Measurements from ENCODE around the gene SPINK5.

Gene SPINK5, protein sequence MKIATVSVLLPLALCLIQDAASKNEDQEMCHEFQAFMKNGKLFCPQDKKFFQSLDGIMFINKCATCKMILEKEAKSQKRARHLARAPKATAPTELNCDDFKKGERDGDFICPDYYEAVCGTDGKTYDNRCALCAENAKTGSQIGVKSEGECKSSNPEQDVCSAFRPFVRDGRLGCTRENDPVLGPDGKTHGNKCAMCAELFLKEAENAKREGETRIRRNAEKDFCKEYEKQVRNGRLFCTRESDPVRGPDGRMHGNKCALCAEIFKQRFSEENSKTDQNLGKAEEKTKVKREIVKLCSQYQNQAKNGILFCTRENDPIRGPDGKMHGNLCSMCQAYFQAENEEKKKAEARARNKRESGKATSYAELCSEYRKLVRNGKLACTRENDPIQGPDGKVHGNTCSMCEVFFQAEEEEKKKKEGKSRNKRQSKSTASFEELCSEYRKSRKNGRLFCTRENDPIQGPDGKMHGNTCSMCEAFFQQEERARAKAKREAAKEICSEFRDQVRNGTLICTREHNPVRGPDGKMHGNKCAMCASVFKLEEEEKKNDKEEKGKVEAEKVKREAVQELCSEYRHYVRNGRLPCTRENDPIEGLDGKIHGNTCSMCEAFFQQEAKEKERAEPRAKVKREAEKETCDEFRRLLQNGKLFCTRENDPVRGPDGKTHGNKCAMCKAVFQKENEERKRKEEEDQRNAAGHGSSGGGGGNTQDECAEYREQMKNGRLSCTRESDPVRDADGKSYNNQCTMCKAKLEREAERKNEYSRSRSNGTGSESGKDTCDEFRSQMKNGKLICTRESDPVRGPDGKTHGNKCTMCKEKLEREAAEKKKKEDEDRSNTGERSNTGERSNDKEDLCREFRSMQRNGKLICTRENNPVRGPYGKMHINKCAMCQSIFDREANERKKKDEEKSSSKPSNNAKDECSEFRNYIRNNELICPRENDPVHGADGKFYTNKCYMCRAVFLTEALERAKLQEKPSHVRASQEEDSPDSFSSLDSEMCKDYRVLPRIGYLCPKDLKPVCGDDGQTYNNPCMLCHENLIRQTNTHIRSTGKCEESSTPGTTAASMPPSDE

DNA sequence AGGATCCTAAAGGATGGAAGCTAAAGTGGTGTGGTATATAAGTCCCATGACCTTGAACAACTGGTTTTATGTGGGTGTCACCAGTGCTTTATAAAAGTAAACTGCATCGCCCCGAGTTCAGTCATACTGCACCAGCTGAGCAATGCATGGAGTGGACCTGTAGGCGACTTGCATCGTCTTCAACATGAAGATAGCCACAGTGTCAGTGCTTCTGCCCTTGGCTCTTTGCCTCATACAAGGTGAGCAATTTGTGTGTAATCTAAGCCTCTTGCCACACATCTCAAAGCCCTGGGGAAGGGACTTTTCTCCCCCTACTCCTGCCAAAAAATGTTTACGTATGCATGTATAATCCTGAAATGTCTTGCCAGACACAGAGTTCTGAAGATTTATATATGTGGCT lies at the start of gene SPINK5:
Gene SPINK5, plus strand, starts transcription at position 120 of the 400 bp plus-strand sequence. Its CDS starts 65 bp downstream, at position 185.
- Histone ChIP-seq H3K36me3 (no peaks in the 10 kb centered on the region), H3K9me3 (ENCODE audit: severe bottlenecking) (no peaks in the 10 kb centered on the region), H3K27me3 (ENCODE audit: insufficient read depth, low read depth, severe bottlenecking) (no peaks in the 10 kb centered on the region), H3K27ac (no peak within 1 kb of the TSS), H3K4me3 (ENCODE audit: low read depth, low read length) (no peak within 1 kb of the TSS)
- DNase-seq, result no peak
- TF ChIP-seq, protein P1, sequence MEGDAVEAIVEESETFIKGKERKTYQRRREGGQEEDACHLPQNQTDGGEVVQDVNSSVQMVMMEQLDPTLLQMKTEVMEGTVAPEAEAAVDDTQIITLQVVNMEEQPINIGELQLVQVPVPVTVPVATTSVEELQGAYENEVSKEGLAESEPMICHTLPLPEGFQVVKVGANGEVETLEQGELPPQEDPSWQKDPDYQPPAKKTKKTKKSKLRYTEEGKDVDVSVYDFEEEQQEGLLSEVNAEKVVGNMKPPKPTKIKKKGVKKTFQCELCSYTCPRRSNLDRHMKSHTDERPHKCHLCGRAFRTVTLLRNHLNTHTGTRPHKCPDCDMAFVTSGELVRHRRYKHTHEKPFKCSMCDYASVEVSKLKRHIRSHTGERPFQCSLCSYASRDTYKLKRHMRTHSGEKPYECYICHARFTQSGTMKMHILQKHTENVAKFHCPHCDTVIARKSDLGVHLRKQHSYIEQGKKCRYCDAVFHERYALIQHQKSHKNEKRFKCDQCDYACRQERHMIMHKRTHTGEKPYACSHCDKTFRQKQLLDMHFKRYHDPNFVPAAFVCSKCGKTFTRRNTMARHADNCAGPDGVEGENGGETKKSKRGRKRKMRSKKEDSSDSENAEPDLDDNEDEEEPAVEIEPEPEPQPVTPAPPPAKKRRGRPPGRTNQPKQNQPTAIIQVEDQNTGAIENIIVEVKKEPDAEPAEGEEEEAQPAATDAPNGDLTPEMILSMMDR (IDR thresholded peaks at IDR 0.05; ENCODE audit: low read depth, low read length), result no peak

DNA sequence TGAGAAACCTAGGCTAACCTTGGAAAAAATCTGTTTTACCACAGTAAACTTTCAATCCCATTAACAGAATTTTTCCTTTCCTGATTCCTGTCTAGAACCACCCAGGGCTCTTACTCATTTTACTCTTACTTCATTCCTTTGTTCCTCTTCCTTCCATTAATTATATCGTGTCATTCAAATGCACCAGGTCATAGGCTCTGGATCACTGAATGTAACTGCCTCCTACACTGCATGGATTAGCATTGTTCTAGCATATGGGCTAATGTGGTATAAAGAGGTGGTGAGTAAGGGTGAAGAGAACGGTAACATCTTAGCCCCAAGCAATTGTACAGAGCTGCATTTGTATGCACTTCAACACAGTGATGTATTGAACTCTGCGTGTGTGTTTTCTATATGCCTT lies 49.5 kb upstream of the SPINK5 start:
- Histone ChIP-seq H3K27me3 (ENCODE audit: insufficient read depth, low read depth, severe bottlenecking) (no peaks in the 10 kb centered on the region), H3K36me3 (no peaks in the 10 kb centered on the region), H3K4me3 (ENCODE audit: low read depth, low read length) (no peak overlapping the region), H3K27ac (no peak overlapping the region), H3K9me3 (ENCODE audit: severe bottlenecking) (no peaks in the 10 kb centered on the region)
- DNase-seq, result no peak
- TF ChIP-seq, protein P1 (IDR thresholded peaks at IDR 0.05; ENCODE audit: low read depth, low read length), result no peak

DNA sequence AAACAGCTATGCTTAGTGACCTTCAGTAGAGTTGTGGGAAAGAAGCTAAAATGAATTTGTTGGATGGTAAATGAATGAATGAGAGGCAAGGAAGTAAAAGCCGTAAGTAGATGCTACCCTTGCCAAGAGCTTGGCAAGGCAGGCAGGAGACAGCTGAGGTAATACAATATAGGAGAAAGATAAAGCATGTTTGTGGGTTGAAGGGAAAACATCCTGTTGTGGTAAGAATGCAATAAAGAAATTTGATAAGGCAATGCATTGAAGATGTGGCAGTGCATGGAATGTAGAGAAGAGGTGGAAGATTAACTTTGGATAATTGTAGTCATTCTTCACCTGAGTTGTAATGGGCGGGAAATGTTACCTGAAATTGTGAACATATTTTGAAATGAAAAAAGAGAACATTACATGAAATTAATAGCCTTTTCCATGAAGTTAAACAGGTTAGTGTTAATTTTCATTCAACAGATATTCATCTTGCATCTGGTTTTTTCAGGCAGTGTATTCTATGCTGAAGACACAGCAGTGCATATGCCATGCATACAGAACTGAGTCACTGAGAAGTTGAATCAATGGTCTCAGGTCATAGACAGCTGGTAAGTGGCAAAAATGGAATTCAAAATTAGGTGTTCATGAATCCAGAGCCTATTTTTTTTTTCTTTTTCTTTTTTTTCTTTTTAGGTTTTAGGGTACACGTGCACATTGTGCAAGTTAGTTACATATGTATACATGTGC lies 43.4 kb upstream of the SPINK5 start:
- DNase-seq, result no peak
- Histone ChIP-seq H3K27me3 (ENCODE audit: insufficient read depth, low read depth, severe bottlenecking) (no peaks in the 10 kb centered on the region), H3K36me3 (no peaks in the 10 kb centered on the region), H3K27ac (no peak overlapping the region), H3K9me3 (ENCODE audit: severe bottlenecking) (no peaks in the 10 kb centered on the region), H3K4me3 (ENCODE audit: low read depth, low read length) (no peak overlapping the region)
- TF ChIP-seq, protein P1 (IDR thresholded peaks at IDR 0.05; ENCODE audit: low read depth, low read length), result no peak

DNA sequence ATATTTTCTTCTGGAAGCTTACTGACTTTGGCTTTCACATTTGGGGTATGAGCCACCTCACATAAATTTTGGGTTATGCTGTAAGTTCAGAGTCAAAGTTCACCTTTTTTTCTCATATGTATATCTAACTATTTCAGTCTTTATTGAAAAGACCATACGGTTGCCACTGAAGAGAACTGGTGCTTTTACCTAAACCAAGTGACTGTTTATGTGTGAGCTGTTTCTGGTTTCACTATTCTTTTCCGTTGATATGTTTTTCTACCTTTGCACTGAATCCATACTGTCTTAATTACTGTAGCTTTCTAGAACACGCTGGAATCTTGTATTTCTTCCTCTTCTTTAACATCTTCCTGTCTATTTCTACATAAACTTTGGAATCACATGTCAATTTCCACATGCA lies 36.3 kb upstream of the SPINK5 start:
- TF ChIP-seq, protein P1 (IDR thresholded peaks at IDR 0.05; ENCODE audit: low read depth, low read length), result no peak
- H3K27ac ChIP-seq, result no peak overlapping the region
- DNase-seq, result no peak

DNA sequence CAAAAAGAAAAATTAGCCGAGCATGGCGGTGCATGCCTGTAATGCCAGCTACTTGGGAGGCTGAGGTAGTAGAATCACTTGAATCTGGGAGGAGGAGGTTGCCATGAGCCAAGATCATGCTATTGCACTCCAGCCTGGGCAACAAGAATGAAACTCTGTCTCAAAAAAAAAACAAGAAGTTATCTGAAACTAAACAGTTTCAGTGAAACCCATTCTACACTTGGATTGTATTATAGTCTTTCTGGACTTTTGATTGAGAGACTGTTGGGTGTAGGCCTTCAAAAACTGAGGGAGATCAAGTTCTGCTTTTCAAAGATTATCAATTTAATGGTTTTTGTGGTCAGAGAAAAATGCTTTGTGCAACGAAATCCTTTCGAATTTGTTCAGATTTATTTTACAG lies 34.6 kb upstream of the SPINK5 start:
- no peaks in the 10 kb centered on the region for H3K9me3 ChIP-seq (ENCODE audit: severe bottlenecking)
- H3K27me3 ChIP-seq (ENCODE audit: insufficient read depth, low read depth, severe bottlenecking), result no peaks in the 10 kb centered on the region
- H3K27ac ChIP-seq, result no peak overlapping the region
- TF ChIP-seq, protein P1 (IDR thresholded peaks at IDR 0.05; ENCODE audit: low read depth, low read length), result no peak
- no peak for DNase-seq
- H3K4me3 ChIP-seq (ENCODE audit: low read depth, low read length), result no peak overlapping the region
- no peaks in the 10 kb centered on the region for H3K36me3 ChIP-seq

More for the DNA sequence above, 36.3 kb upstream of the SPINK5 start:
- no peaks in the 10 kb centered on the region for H3K27me3 ChIP-seq (ENCODE audit: insufficient read depth, low read depth, severe bottlenecking)
- H3K36me3 ChIP-seq, result no peaks in the 10 kb centered on the region
- H3K4me3 ChIP-seq (ENCODE audit: low read depth, low read length), result no peak overlapping the region
- H3K9me3 ChIP-seq (ENCODE audit: severe bottlenecking), result no peaks in the 10 kb centered on the region
